K562 (cell line): ENCODE data around the gene ZNF140. TPM values are rescaled to one million over a fixed set of nuclear protein-coding genes. Genes with fewer than 3 reads are reported as not detected.

Experiments
- ADNP ChIP-seq: fragments of 200-800 bp; sonication (Bioruptor generic); IDR thresholded peaks from 2 replicates; pipeline ENCODE4 v1.6.1; 2016; ENCODE audit warnings: missing genetic modification characterization, missing compliant biosample characterization
- CCNT2 ChIP-seq: IDR thresholded peaks from 2 replicates; pipeline ENCODE4 v1.6.1; 2011; ENCODE audit warnings: borderline replicate concordance, low read depth, mild to moderate bottlenecking, moderate library complexity, mixed read lengths, low read length; ENCODE audit not compliant: insufficient read length; ENCODE audit errors: extremely low read depth
- HOXB6 ChIP-seq: fragments of 250-450 bp; sonication (Bioruptor Pico); IDR thresholded peaks from 2 replicates; pipeline ENCODE4 v1.5.1; 2022; ENCODE audit warnings: mild to moderate bottlenecking, borderline replicate concordance
- MAFF ChIP-seq: IDR thresholded peaks from 2 replicates; pipeline ENCODE4 v1.6.1; 2012; ENCODE audit warnings: low read length, improper control_type of control experiment
- MBD2 ChIP-seq: sonication (generic); IDR thresholded peaks from 2 replicates; pipeline ENCODE4 v1.6.1; 2016; ENCODE audit warnings: low read depth, borderline replicate concordance
- PHF8 ChIP-seq: fragments of 200-600 bp; sonication (generic); IDR thresholded peaks from 2 replicates; pipeline ENCODE4 v1.6.1; 2012; ENCODE audit warnings: mixed run types, mild to moderate bottlenecking, inconsistent platforms, low read length, moderate library complexity, borderline replicate concordance
- POLR3G ChIP-seq: IDR thresholded peaks from 2 replicates; pipeline ENCODE4 v1.6.1; 2011; ENCODE audit not compliant: insufficient read length, insufficient replicate concordance; ENCODE audit errors: extremely low read depth
- RBBP5 ChIP-seq: fragments of 200-600 bp; sonication (generic); IDR thresholded peaks from 2 replicates; pipeline ENCODE4 v1.6.1; 2012; ENCODE audit warnings: borderline replicate concordance, mild to moderate bottlenecking, low read length, control low read depth, inconsistent platforms; ENCODE audit not compliant: insufficient read depth, poor library complexity, severe bottlenecking
- SAFB ChIP-seq: fragments of 200-400 bp; formaldehyde crosslinking; IDR thresholded peaks from 2 replicates; pipeline ENCODE4 v1.6.1; 2017; ENCODE audit warnings: low read depth, low read length, borderline replicate concordance
- SIN3B ChIP-seq: fragments of 450-650 bp; IDR thresholded peaks from 2 replicates; pipeline ENCODE4 v1.6.1; 2017; ENCODE audit warnings: low read depth, mild to moderate bottlenecking, moderate library complexity
- TARDBP ChIP-seq: fragments of 450-650 bp; IDR thresholded peaks from 2 replicates; pipeline ENCODE4 v1.6.1; 2016
- TEAD4 ChIP-seq, 2 experiments: sonication (generic) in 1 of 2; formaldehyde crosslinking in 1 of 2; IDR thresholded peaks; 2 replicates each; pipeline versions ENCODE4 v1.6.1 to v1.8.0; 2012 to 2022; ENCODE audit warnings: borderline replicate concordance in 1 of 2, inconsistent platforms in 1 of 2, low read length in 1 of 2, mild to moderate bottlenecking in 1 of 2, missing genetic modification reagents in 1 of 2
- TOE1 ChIP-seq, 2 experiments: fragments of 450-650 bp in 1 of 2; sonication (generic) in 1 of 2; formaldehyde crosslinking in 1 of 2; IDR thresholded peaks; 2 replicates each; pipeline versions ENCODE4 v1.7.1 to v1.8.0; 2016 to 2022; ENCODE audit warnings: borderline replicate concordance in 2 of 2, mild to moderate bottlenecking in 2 of 2, antibody characterized with exemption in 1 of 2, inconsistent platforms in 1 of 2, low read depth in 1 of 2, missing genetic modification reagents in 1 of 2, moderate library complexity in 1 of 2
- ZNF766 ChIP-seq: fragments of 200-800 bp; sonication (Bioruptor generic); conservative IDR thresholded peaks from 2 replicates; pipeline ENCODE4 v1.6.1; 2016; ENCODE audit warnings: missing genetic modification characterization, missing compliant biosample characterization
- polyA plus RNA-seq, 8 experiments: library from polyadenylated mRNA; depleted of rRNA in 4 of 8; stranded (reverse) in 5 of 8; unstranded in 3 of 8; fragments of >200 nt; fragmentation: Nextera tagmentation in 2 of 8; fragmentation: Illumina TruSeq in 1 of 8; extraction: Ambion mirVana in 2 of 8; extraction: Trizol in 1 of 8; gene quantifications; 2 replicates each; pipeline versions ENCODE4 v1.2.1 to v1.2.3, GENCODE V29; 2011 to 2014; ENCODE audit warnings: inconsistent platforms in 1 of 8, missing spikeins in 1 of 8
- total RNA-seq, 7 experiments: library from RNA; depleted of rRNA in 6 of 7; stranded (reverse); fragments of >200 nt in 6 of 7; fragmentation: Illumina TruSeq in 2 of 7; extraction: Trizol in 2 of 7; gene quantifications; 2 replicates each; pipeline versions ENCODE4 v1.2.1 to v1.2.3, GENCODE V29; 2011 to 2021; ENCODE audit warnings: low replicate concordance in 1 of 7
- TF ChIP-seq, protein P1 (sequence below), 2 experiments: fragments of 450-650 bp; IDR thresholded peaks; 2 replicates each; pipeline ENCODE4 v1.6.1; 2016; ENCODE audit warnings: mild to moderate bottlenecking in 2 of 2, borderline replicate concordance in 1 of 2, low read depth in 1 of 2, moderate library complexity in 1 of 2
- TF ChIP-seq, protein P2 (sequence below), 2 experiments: fragments of 250-450 bp in 1 of 2; fragments of 450-650 bp in 1 of 2; sonication (Bioruptor Pico) in 1 of 2; IDR thresholded peaks; 2 replicates each; pipeline versions ENCODE4 v1.6.1 to v1.8.0; 2016 to 2021; ENCODE audit warnings: mild to moderate bottlenecking in 2 of 2, moderate library complexity in 2 of 2, missing compliant biosample characterization in 1 of 2, missing genetic modification characterization in 1 of 2

ZNF140 gene
- total and polyA plus RNA-seq, 9 of the 15 experiments (the other 6 are each of a cell fraction or from before 2014, with no cell fraction given), result 1.6 to 10.9 (median 5.3) TPM

DNA sequence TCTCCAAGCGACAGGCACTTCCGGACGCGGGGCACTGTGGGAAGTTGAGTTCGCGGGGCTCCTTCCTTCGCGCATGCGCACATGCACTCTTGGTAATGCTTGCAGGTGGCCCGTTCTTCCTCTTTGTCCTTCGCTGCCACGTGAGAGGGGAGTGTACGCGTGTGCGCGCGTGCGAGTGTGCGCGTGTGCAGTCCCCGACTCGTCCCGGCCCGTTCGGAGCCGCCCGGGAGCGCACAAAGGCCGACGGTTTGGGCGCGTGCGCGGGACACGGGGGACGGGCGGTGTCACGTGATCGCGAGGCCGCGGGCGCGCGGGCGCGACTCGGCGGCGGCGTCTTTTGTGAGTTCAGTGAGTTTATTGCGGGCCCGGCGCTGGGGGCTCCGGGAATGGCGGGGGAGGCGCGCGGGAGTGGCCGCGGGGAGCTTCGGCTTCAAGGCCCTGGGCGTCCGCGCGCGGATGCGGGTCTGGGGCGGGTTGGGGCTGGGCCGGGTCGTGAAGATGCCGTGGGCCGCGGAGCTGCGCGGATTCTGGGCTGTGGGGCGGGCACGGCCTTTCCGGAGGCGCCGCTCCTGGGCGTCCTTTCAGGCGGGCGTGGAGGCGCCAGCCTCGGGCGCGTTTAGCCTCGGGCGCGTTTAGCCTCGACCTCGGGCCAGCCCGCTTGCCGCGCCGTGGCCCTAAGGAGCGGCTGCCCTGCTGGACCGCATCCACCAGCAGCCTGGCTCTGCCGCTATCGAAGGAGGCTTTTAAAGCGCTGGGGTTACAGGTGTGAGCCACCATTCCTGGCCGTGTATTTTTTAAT lies 43.3 kb upstream of the ZNF140 start, which contains the start of gene ZNF84 (continued):
- TF ChIP-seq, protein P1, sequence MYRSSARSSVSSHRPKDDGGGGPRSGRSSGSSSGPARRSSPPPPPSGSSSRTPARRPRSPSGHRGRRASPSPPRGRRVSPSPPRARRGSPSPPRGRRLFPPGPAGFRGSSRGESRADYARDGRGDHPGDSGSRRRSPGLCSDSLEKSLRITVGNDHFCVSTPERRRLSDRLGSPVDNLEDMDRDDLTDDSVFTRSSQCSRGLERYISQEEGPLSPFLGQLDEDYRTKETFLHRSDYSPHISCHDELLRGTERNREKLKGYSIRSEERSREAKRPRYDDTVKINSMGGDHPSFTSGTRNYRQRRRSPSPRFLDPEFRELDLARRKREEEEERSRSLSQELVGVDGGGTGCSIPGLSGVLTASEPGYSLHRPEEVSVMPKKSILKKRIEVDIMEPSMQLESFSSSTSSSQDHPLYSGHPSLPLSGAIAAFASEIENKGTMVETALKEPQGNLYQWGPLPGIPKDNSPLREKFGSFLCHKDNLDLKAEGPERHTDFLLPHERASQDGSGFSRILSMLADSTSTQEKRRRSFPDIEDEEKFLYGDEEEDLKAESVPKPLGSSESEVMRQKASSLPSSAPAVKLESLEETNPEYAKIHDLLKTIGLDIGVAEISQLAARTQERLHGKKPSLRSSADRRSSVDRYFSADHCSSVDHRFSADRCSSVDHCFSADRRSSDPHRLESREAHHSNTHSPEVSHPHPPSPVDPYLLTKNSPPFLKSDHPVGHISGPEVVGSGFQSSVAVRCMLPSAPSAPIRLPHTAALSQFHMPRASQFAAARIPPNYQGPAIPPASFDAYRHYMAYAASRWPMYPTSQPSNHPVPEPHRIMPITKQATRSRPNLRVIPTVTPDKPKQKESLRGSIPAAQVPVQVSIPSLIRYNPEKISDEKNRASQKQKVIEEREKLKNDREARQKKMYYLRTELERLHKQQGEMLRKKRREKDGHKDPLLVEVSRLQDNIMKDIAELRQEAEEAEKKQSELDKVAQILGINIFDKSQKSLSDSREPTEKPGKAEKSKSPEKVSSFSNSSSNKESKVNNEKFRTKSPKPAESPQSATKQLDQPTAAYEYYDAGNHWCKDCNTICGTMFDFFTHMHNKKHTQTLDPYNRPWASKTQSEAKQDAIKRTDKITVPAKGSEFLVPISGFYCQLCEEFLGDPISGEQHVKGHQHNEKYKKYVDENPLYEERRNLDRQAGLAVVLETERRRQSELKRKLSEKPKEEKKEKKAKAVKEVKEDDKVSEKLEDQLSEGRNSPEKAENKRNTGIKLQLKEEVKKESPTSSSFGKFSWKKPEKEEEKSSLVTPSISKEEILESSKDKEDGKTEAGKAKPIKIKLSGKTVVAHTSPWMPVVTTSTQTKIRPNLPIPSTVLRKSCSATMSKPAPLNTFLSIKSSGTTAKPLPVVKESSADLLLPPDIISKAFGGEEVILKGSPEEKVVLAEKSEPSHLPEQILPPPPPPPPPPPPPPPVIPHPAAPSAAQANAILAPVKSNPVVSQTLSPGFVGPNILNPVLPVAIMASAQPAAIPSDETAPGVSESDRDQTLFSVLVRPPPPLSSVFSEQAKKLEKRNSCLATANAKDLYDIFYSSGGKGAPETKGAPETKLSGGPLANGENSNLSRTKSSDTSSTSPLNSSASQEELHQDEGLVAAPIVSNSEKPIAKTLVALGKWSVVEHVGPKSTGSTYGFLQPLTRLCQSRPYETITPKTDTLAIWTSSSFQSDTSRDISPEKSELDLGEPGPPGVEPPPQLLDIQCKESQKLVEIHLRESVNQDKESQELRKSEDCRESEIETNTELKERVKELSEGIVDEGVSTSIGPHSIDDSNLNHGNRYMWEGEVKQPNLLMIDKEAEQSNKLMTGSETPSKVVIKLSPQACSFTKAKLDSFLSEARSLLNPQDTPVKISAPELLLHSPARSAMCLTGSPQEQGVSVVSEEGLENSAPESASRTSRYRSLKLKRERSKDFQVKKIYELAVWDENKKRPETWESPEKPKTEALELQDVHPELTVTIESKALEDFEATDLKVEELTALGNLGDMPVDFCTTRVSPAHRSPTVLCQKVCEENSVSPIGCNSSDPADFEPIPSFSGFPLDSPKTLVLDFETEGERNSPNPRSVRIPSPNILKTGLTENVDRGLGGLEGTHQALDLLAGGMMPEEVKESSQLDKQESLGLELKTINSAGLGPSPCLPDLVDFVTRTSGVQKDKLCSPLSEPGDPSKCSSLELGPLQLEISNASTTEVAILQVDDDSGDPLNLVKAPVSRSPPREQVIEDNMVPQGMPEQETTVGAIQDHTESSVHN (IDR thresholded peaks at IDR 0.05; ENCODE audit: borderline replicate concordance in 1 of 2, low read depth in 1 of 2), result no peak
- no peak for TF ChIP-seq MAFF
- peak; percentile 62; the same call in 1 of the 2 replicates for TF ChIP-seq TARDBP
- TF ChIP-seq CCNT2, result peak; percentile 82
- no peak for TF ChIP-seq ADNP (tag)
- TF ChIP-seq POLR3G, result no peak
- TF ChIP-seq TOE1 (IDR thresholded peaks at IDR 0.05; ENCODE audit: borderline replicate concordance), result peak; percentile 99
- TF ChIP-seq TOE1 (CRISPR knock-in tag; IDR thresholded peaks at IDR 0.05; ENCODE audit: borderline replicate concordance, low read depth), result no peak
- peak; percentile 86; the same call in 1 of the 2 replicates for TF ChIP-seq ZNF766 (CRISPR knock-in tag)
- TF ChIP-seq, protein P2, sequence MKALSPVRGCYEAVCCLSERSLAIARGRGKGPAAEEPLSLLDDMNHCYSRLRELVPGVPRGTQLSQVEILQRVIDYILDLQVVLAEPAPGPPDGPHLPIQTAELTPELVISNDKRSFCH (CRISPR knock-in tag; IDR thresholded peaks at IDR 0.05), result no peak
- TF ChIP-seq, protein P2 (tag; IDR thresholded peaks at IDR 0.05), result peak; percentile 72; the same call in 1 of the 2 replicates
- peak; percentile 55 for TF ChIP-seq SIN3B
- peak; percentile 78; the same call in 1 of the 2 replicates for TF ChIP-seq PHF8
- TF ChIP-seq SAFB, result peak; percentile 80
- TF ChIP-seq TEAD4 (IDR thresholded peaks at IDR 0.05; ENCODE audit: low read length), result no peak
- peak; percentile 88; the same call in 1 of the 2 replicates for TF ChIP-seq TEAD4 (CRISPR knock-in tag; IDR thresholded peaks at IDR 0.05; ENCODE audit: borderline replicate concordance)
- TF ChIP-seq HOXB6 (CRISPR knock-in tag), result no peak
- TF ChIP-seq RBBP5, result peak; percentile 91
- peak; percentile 59; the same call in 1 of the 2 replicates for TF ChIP-seq MBD2
